Measurements from ENCODE around the gene CEP290.

- TF ChIP-seq REST (IDR thresholded peaks at IDR 0.05; ENCODE audit: insufficient replicate concordance, low read depth) (no peak), CTCF (IDR thresholded peaks at IDR 0.05; ENCODE audit: insufficient read depth, low read length) (no peak), SPI1 (IDR thresholded peaks at IDR 0.05; ENCODE audit: borderline replicate concordance, low read depth) (no peak), POLR2AphosphoS5 (IDR thresholded peaks at IDR 0.05; ENCODE audit: low read depth) (no peak)
Measured at GRCh38 chr12:88017964-88018363, 123.9 kb downstream of the CEP290 start.

Measured in HL-60 (cell line).